Measurements from ENCODE around the gene CCDC57. TPM values are rescaled to one million over a fixed set of nuclear protein-coding genes. Genes with fewer than 3 reads are reported as not detected.

The CCDC57 gene
- polyA plus RNA-seq, 1 donor (not counting 4 experiments of a cell fraction or from before 2014, with no cell fraction given): 19.2 TPM

GRCh38 chr17:82114447-82114846, 98.2 kb downstream of the CCDC57 start:
- Histone ChIP-seq H2AFZ (ENCODE audit: control insufficient read depth, low read length) (no peak overlapping the region), H3K27me3 (ENCODE audit: control insufficient read depth, extremely low read depth, insufficient read depth, low read length) (no peaks in the 10 kb centered on the region), H3K4me3 (ENCODE audit: control insufficient read depth in 2 of 3, extremely low read depth in 1 of 3, insufficient read depth in 2 of 3, low read depth in 1 of 3, low read length in 3 of 3) (no peak overlapping the region), H3K9me1 (ENCODE audit: control insufficient read depth, extremely low read depth, insufficient read depth, low read length) (no peaks in the 10 kb centered on the region), H3K36me3 (ENCODE audit: control insufficient read depth in 2 of 2, extremely low read depth in 1 of 2, insufficient read depth in 2 of 2, low read length in 2 of 2) (peaks cover 6 to 12% of the 10 kb centered on the region in 2 experiments), H3K4me1 (ENCODE audit: control insufficient read depth, extremely low read depth, insufficient read depth, low read length) (peaks cover 4% of the 10 kb centered on the region), H3K79me2 (ENCODE audit: control insufficient read depth, insufficient read depth, low read length) (no peaks in the 10 kb centered on the region), H3K4me2 (ENCODE audit: control insufficient read depth, extremely low read depth, insufficient read depth, low read depth, low read length) (no peak overlapping the region), H4K20me1 (ENCODE audit: control insufficient read depth, extremely low read depth, insufficient read depth, low read length) (no peaks in the 10 kb centered on the region), H3K9me3 (ENCODE audit: control insufficient read depth, low read depth, low read length) (no peaks in the 10 kb centered on the region), H3K27ac (ENCODE audit: control insufficient read depth, insufficient read depth, low read length) (no peak overlapping the region), H3K9ac (ENCODE audit: control insufficient read depth, extremely low read depth, insufficient read depth, low read length) (no peak overlapping the region)
- DNase-seq (ENCODE audit: low read depth, low spot score): no peak
- TF ChIP-seq CTCF (optimal IDR thresholded peaks at IDR 0.05 in 1 of 3, IDR thresholded peaks at IDR 0.05 in 1 of 3, conservative IDR thresholded peaks at IDR 0.05 in 1 of 3; ENCODE audit: extremely low read depth in 1 of 3, insufficient read depth in 2 of 3, low read length in 3 of 3) (no peak), EZH2 (IDR thresholded peaks at IDR 0.05; ENCODE audit: low read length) (no peak)
- dilution Hi-C loops (cut with MboI; ENCODE audit: extremely low pct_ligation_motif_present, low sequenced_read_pairs): no loop called here
- no peak for FAIRE-seq

- Histone ChIP-seq H3K36me3 (ENCODE audit: control insufficient read depth in 2 of 2, extremely low read depth in 1 of 2, insufficient read depth in 2 of 2, low read length in 2 of 2) (peaks cover 6 to 12% of the 10 kb centered on the region in 2 experiments), H3K4me3 (ENCODE audit: control insufficient read depth in 2 of 3, extremely low read depth in 1 of 3, insufficient read depth in 2 of 3, low read depth in 1 of 3, low read length in 3 of 3) (no peak overlapping the region), H4K20me1 (ENCODE audit: control insufficient read depth, extremely low read depth, insufficient read depth, low read length) (no peaks in the 10 kb centered on the region), H3K27me3 (ENCODE audit: control insufficient read depth, extremely low read depth, insufficient read depth, low read length) (no peaks in the 10 kb centered on the region), H3K9me1 (ENCODE audit: control insufficient read depth, extremely low read depth, insufficient read depth, low read length) (no peaks in the 10 kb centered on the region), H3K27ac (ENCODE audit: control insufficient read depth, insufficient read depth, low read length) (no peak overlapping the region), H3K9me3 (ENCODE audit: control insufficient read depth, low read depth, low read length) (no peaks in the 10 kb centered on the region), H2AFZ (ENCODE audit: control insufficient read depth, low read length) (no peak overlapping the region), H3K4me1 (ENCODE audit: control insufficient read depth, extremely low read depth, insufficient read depth, low read length) (peaks cover 4% of the 10 kb centered on the region), H3K4me2 (ENCODE audit: control insufficient read depth, extremely low read depth, insufficient read depth, low read depth, low read length) (no peak overlapping the region), H3K79me2 (ENCODE audit: control insufficient read depth, insufficient read depth, low read length) (no peaks in the 10 kb centered on the region), H3K9ac (ENCODE audit: control insufficient read depth, extremely low read depth, insufficient read depth, low read length) (no peak overlapping the region)
- dilution Hi-C loops (cut with MboI; ENCODE audit: extremely low pct_ligation_motif_present, low sequenced_read_pairs): no loop called here
- TF ChIP-seq CTCF (optimal IDR thresholded peaks at IDR 0.05 in 1 of 3, IDR thresholded peaks at IDR 0.05 in 1 of 3, conservative IDR thresholded peaks at IDR 0.05 in 1 of 3; ENCODE audit: extremely low read depth in 1 of 3, insufficient read depth in 2 of 3, low read length in 3 of 3) (no peak), EZH2 (IDR thresholded peaks at IDR 0.05; ENCODE audit: low read length) (no peak)
- FAIRE-seq (no peak), DNase-seq (ENCODE audit: low read depth, low spot score) (no peak)
Observed at GRCh38 chr17:82113941-82114340, 98.7 kb downstream of the CCDC57 start.

Data from keratinocyte (primary cell).